ENCODE results near the gene KLK11.

KLK11 gene, protein sequence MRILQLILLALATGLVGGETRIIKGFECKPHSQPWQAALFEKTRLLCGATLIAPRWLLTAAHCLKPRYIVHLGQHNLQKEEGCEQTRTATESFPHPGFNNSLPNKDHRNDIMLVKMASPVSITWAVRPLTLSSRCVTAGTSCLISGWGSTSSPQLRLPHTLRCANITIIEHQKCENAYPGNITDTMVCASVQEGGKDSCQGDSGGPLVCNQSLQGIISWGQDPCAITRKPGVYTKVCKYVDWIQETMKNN

DNA sequence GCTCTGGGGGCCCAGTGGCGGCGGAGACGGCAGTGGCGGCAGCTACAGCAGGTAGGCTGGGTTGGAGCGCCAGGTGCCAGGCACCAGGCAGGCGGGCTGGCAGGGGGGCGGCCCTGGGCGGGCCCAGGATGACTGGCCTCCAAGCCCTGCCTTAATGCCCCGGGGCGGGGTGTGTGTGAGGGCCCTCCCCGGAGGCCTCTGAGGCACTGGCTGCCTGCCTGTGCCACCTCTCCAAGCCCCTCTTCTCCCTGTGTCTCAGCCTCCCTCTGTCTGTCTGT lies at the start of gene KLK11:
KLK11 (minus strand) TSS at position 63 of the 278 bp plus-strand sequence. CDS start 985 bp downstream, outside the sequence.
- no peak for DNase-seq (ENCODE audit: low read depth in 2 of 2)

DNA sequence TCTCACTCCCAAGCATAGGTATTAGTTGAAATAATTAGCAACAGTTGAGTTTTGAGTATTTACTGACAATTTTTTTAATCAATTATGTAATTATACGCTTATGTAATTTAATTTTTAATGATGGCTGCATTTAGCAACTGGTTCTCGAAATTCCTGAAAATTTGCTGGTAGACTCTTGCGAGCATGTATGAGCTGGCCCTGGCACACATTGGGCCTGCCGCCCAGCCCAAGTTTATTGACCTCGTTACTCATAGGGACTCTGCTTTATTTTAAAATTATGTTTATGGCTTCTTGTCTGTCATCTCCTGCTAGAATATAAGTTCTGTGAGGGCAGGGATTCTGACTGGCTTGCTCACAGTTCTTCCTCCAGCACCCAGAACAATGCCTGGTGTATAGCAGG lies 49.6 kb upstream of the KLK11 start:
- DNase-seq (ENCODE audit: low read depth in 2 of 2) = no peak

DNA sequence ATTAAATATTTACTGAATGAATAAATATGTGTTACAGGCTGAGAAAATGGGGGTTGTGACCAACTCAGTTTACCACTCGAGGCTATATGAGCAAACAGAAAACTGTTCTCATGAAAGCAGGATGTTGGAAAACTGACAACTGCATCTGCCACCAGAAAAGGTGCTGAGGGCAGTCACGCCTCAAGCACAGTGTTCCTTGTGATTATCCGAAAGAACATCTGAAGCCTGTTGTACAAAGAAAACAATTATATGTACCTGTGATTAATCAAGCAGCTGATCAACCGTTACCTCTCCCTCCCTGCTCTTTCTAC lies 44.6 kb upstream of the KLK11 start:
- no peak for DNase-seq (ENCODE audit: low read depth in 2 of 2)

DNA sequence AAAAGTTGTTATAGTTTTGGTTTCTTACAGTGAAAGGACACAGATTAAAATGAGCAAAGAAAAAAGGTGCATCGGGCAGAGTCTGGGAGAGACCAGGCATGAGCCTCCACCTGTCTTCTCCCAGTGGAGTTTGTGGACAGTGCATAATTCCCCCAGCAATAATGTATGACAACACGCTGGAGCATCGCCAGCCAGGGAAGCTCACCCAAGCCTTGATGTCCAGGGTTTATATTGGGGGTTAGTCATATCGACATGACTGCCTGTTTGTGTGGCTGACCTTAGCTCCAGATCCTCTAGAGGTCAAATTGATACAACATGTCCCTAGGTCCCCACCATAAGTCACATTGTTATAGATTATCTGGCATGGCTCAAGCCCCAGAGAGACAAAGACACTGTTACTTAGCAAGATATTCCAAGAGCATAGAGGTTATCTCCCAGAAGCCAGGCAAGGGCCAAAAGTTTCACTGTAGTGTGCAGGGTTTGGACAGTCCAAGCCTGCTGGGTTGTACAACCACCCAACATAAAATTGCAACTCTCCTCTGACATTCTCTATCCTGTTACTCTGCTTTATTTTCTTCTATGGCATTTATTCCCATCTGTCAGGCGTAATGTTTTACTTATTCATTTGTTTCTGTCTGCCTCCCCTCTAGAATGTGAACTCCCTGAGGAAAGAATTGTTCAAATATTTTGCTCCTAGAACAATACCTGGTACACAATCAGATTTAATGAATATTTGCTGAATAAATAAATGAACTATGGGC lies 44.1 kb upstream of the KLK11 start:
- DNase-seq (ENCODE audit: low read depth in 2 of 2) = no peak

DNA sequence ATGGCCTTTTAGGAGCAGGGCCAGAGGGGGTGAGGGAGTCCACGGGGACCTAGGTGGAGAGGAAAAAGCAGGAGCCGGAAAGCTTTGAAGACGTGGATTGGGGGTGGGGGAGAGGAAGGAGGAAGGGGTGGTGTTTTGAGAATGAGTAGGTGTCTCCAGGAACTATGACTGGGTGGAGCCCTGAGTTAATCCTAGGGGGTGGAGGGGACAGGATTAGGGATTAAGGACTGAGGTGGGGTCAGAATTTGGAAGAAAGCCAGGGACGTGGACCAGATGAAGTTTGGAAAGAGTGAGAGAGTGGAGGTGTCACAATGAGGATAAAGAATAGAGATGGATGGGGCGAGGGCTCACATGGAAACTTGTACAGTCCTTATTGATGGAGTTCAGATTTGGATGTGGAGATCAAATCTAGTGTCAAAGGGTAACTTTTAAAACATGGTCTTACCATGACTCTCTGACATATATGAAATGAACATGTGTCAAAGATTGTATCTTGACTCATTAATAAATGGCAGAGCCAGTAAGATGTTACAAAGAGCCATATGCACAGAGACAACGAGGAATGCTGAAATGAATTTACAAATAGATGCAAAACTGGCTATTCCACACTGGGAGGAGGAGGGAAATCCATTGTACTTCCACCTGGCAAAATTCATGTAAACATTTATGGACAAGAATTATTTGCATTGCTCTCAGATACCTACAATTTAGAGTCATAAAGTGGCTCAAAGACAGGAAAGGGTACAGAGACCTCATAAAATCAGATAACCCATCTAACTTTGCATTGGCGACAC lies 40.2 kb upstream of the KLK11 start:
- DNase-seq (ENCODE audit: low read depth in 2 of 2) = no peak

DNA sequence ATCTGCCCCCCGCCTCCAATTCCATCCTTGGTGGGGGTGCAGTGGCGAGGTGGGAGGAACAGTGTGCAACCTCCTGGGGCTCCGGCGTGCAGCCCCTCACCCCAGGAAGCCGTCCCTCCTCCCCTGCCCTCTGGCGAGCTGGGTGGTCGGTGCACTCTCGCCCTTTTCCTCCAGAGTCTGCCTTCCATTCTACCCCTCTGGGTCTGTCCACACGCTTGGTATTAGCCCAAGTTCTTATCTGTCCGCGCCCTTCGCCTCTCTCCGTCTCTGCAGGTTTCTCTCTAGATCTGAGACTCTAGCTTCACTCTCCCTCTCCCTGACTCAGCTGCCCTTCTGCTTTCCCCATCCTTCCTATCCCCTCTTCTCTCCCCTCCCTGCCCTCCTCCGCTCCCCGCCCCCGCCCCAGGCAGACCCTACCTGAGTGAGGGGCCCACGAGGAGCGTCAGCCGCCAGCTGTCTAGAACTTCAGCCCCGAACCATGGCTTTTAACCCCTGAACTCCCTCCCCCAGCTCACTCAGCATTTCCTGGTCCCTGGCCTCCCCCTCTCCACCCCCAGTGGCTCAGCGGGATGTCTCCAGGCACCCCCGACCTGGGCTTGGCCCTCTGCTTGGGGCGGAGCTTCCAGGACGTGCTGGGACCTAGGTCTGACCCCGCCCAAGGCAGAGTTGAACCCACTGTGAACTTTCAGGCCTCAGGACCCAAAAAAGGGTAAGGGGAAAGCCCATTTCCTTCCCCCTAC lies 39.0 kb upstream of the KLK11 start:
- DNase-seq (ENCODE audit: low read depth in 2 of 2) = no peak

DNA sequence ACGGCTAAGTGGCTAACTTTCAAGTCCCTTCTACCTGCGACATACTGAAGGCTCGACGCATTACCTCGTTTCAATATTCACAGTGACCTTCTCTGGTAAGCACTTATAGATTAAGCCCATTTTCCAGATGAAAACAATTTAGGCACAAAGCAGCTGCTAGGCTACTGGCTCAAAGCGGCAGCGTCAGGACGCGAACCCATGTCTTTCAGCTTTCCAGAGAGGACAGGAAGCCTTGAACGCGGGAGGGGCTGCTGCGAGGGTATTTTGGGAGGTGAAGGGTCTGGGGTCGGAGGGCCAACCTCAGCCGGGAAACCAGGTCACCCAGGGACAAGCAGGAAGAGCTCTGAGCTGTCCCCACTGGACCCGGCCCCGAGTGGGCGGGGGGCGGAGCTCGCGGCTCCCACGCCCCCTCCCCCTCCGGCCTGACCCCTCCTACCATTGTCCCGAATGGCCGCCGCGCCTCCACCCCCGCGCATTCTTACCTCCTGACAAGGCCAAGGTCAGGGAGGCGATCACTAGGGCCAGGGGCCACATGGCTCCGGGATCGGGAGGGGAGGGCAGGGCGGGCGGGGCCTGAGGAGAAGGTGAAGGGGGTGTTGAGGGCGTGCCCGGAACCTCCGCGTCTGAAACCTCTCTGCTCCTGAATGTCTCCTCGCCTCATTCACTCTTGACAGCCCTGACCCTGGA lies 38.3 kb upstream of the KLK11 start, which contains the start of gene KLK13:
KLK13 (minus strand) TSS at position 559 of the 687 bp plus-strand sequence; CDS start at position 534, 25 bp downstream.
- DNase-seq (ENCODE audit: low read depth in 2 of 2) = no peak

DNA sequence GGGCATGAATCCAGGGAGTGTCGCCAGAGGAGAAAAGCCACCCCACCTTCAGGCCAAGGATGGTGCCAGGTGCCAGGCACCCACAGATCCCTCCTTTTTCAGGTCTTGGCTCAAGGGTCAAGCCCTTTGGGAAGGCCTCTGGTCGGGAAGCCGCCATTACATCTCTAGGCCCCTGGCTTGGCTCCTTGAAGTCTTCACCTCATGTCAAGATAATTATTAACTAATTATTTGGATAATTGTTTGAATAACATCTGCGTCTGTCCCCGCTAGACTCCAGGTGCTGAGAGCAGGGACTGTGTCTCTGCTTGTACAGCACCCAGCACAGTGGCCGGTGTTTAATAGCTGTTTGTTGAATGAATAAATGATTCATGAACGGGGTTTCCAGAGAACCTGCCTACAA lies 37.2 kb upstream of the KLK11 start:
- no peak for DNase-seq (ENCODE audit: low read depth in 2 of 2)

DNA sequence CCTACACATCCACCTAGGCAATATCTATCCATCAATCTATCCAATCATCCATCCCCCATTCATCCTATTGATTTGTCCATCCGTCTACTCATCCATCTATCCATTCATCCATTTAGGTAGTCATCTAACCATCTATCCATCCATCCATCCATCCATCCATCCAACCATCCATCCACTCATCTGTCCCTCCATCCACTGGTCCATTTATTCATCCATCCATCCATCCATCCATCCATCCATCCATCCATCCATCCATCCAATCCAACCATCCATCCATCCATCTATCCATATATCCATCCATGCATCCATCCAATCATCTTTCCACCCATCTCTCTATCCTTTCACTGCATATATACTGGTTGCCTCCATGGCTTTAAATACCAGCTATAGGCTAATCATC lies 34.6 kb upstream of the KLK11 start:
- DNase-seq (ENCODE audit: low read depth in 2 of 2) = no peak

DNA sequence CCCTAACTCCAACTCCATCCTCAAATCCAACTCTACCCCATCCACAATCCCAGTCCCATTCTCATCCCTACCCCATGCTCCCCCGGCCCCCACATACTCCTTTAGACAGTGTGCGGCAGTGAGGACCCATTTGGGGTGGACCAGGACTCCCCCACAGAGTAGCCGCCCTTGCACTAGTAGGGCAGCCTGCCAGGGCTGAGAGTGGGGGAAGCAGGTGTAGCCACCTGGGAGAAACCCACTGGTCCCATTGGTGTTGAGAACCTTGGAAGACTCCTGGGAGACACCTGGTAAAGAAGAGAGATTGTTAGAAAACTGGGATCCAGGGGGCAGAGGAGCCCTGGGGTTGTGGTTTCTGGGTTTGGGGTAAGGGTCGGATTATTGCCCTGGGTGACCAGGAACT lies 33.9 kb upstream of the KLK11 start:
- no peak for DNase-seq (ENCODE audit: low read depth in 2 of 2)

DNA sequence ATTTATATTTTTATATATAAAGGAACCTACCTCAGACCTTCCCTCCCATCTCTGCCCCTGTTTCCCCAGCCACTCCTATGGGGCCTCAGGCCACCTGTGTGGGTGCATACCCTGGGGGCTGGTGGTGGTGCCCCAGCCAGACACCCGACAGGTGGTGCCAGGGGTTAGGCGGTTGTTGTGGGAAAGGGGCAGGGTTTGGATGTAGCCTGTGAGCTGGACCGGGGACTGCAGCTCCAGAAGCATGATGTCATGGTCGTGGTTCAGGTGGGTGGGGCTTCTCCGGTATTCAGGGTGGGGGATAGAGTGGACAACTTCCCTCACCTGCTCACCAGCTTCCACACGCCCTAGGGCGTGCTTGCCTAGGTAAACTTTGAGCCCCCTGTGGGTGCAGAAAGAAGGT lies 33.3 kb upstream of the KLK11 start:
- no peak for DNase-seq (ENCODE audit: low read depth in 2 of 2)

DNA sequence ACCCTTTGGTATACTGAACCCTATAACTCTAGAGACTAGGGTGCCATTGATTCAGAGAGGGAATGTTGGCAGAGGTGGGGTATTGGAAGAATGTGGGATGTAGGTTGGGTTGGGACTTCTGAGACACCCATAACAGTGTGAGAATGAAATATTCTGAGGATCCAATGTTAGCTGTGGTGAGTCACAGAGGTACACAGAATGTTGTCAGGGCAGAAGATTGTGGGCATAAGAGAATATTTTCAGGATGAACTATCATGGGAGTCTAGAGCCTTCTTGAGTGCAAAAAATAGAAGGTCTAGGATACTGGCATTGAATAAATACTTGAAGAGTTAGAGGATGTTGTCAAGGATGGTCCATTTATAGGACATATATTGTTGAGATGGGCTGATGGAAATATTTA lies 29.4 kb upstream of the KLK11 start:
- DNase-seq (ENCODE audit: low read depth in 2 of 2) = no peak

DNA sequence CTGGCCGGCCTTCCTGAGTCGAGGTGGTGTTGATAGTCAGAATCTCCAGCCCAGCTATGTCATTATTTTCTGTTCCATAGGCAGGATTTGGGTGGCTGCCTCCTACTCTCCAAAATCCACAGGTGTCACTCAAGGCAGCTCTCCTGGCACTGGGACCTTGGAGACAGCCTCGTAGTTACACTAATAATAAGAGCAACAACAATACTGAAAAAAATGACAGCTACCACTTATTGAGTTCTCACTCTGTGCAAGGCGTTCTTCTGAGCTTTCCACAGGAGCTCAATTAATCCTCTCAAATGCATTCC lies 20.6 kb upstream of the KLK11 start:
- DNase-seq (ENCODE audit: low read depth in 2 of 2) = no peak

DNA sequence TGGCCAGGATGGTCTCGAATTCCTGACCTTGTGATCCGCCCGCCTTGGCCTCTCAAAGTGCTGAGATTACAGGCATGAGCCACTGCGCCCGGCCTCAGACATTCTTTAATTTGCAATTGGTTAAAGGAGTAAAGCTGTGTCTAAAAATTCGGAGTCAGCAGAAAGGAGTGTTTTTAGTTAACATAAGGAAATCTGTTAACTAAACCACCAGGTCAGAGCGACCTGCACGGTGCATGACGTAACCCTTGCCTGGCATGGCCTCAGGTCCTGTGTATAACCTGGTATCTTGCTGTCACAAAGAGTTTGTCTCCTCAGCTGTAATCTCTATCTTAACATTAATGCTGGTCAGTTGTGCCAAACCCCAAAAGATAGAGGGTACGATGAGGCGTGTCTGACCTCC lies 17.9 kb upstream of the KLK11 start:
- no peak for DNase-seq (ENCODE audit: low read depth in 2 of 2)

DNA sequence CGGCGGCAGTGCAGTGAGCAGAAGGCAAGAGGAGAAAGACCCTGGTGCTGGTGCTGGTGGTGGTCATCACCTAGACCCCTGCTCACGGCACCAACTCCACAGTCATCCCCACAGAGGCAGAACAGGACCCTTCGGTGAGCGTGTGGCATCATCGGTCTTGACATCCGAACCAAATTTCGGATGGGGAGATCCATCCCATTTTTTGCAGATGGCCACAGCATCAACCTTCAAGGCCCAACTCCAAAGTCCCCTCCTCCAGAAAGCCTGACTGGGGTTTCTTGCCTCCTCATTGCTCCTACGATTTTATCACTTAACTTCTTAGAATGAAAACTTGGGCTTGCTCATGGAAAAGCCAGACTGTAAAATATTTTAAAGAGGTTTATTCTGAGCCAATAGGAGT lies 17.1 kb upstream of the KLK11 start:
- DNase-seq (ENCODE audit: low read depth in 2 of 2) = no peak

DNA sequence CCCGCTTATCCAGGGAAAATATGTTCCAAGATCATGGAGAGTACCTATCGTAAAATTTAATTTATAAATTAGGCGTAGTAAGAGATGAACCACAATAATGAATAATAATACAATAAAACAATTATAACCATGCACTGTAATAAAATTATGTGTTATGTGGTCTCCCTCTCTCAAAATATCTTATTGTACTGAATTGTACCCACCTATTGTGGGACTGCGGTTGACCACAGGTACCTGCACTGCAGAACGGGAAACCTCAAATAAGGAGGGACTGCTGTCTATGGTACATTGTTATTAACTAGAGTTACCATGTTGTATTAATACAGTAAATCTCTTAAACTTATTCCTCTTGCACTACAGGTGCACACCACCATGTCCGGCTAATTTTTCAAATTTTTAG lies 13.7 kb upstream of the KLK11 start:
- DNase-seq (ENCODE audit: low read depth in 2 of 2) = no peak

DNA sequence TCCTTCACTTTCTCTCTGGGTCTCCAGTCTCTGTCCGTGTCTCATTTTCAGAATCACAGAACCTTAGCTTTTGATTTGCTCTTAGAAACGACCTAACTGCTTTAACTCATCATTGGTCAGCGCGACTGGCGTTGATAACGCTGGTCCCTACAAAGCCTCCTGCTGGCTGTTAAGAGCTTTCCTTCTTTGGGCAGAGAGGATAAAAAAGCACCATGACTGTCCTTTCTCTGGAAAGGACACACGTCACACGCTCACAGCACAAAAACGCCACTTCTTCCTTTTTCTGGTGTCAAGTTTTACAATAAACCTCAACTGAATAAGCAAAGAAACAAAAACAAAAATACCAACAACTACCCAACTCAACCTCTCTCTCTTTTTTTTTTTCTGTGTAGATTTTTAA lies 10.1 kb upstream of the KLK11 start:
- no peak for DNase-seq (ENCODE audit: low read depth in 2 of 2)

DNA sequence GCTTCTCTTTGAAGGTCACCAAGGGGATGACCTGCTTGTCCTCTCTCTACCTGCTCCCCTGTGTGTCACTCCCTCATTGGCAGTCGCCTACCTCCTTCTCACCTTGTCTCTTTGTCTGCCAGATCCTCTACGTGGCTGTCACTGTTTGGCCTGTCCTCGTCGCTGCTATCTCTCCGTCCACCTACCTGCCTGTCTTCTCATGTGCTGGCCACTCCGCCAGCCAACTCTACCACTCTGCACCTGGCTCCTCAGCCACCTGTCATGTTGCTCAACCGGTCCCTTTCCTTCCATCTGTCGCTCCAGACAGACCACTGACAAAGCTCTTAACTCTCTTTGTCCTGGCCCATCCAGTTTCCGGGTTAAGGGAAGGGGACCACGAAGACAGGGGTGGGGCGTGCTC lies 8.3 kb upstream of the KLK11 start, which contains the start of gene KLK12:
KLK12 (minus strand) TSS at position 299 of the 400 bp plus-strand sequence. CDS start 381 bp downstream, outside the sequence.
- DNase-seq (ENCODE audit: low read depth in 2 of 2) = no peak

DNA sequence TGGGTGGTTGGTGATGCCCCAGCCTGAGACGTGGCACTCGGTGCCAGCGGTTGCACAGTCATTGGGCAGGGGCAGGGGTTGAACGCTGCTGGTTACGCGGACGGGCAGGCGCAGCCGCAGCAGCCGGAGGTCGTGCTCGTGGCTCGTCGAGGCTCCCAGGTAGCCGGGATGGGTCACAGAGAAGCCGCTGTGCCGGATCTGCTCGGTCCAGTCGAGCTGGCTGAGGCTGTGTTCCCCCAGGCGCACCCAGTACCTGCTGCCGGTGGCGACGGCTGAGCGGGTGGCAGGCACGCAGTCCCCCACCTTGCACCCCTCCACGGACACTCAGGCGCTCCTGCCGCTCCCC lies 5.4 kb upstream of the KLK11 start:
- DNase-seq (ENCODE audit: low read depth in 2 of 2) = no peak

DNA sequence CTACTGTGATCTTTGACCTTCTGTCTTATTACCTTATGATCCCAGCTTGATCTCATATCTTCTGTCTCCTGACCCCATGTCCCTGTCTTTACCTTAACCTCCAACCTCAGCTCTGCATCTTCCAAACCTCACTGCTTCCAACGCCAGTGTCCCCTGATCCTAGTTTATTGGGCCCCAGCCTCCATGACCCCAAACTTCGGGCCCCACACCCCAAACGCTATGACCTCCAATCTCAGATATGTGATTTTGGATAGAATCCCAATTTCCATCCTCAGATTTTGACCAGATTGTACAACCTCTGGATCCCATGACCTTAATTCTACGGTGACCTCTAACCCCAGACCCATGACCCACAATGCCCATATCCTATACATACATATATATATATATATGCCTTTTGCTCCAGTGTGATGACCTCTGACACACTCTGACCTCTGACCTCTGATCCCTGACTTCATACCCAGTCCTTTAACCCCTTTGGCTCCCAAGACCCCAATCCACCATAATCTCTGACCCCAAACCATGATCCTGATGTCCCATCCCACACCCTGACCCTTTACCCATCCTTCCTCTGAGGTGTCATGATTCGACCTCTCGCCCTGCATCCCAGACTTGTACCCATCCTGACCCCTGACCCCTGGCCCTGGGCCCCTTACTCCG lies 4.9 kb upstream of the KLK11 start:
- DNase-seq (ENCODE audit: low read depth in 2 of 2) = no peak

DNA sequence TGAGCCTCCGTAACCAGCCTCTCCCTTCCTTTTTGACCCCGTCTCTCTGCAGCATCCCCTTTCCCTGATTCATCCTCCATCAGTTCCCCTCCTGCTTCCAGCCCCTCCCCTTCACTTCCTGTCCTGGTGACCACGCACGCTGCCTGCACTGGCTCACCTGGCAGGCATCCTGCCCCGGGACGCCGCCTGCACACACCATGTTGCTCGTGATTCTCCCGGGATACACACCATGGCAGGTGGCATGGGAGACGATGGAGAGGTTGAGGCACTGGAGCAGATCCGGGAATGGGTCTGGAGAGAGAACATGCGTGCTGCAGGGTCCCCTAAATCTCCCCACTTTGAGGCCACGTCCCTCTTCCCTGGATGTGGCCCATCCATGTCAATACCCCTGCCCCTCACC lies 4.2 kb upstream of the KLK11 start:
- no peak for DNase-seq (ENCODE audit: low read depth in 2 of 2)
